OCI-LY7 (cell line): ENCODE measurements around the gene HECW1.

Experiments
- EZH2phosphoT487 ChIP-seq: fragments of 200-600 bp; sonication (generic); IDR thresholded peaks from 2 replicates; pipeline ENCODE4 v1.6.1; 2018; ENCODE audit warnings: low read depth, borderline replicate concordance, mild to moderate bottlenecking, mixed run types, antibody characterized with exemption, low read length, moderate library complexity, mixed read lengths
- TF ChIP-seq, protein P1 (sequence below): fragments of 200-600 bp; sonication (generic); conservative IDR thresholded peaks from 2 replicates; pipeline ENCODE4 v1.5.1; 2014; ENCODE audit warnings: mild to moderate bottlenecking, antibody characterized with exemption, low read length, moderate library complexity, mixed read lengths

DNA sequence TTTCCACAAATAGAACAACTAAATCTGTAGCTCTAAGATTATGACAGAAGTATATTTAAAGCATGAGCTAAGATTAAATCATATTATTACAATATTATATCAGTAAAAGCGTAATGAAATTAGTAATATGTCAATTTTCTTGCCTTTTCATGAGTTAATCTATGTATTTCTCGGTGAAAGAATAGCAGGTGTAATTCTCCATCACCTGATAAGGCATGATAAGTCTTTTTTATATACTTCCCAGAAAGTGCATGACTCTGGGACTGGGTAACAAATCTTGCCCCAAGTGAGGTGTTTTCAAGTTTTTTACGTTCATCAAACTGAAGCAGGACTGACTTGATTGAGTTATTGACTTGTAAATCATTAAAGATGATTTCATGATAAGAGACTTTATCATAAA is 100.5 kb downstream of the HECW1 start:
- TF ChIP-seq, protein P1, sequence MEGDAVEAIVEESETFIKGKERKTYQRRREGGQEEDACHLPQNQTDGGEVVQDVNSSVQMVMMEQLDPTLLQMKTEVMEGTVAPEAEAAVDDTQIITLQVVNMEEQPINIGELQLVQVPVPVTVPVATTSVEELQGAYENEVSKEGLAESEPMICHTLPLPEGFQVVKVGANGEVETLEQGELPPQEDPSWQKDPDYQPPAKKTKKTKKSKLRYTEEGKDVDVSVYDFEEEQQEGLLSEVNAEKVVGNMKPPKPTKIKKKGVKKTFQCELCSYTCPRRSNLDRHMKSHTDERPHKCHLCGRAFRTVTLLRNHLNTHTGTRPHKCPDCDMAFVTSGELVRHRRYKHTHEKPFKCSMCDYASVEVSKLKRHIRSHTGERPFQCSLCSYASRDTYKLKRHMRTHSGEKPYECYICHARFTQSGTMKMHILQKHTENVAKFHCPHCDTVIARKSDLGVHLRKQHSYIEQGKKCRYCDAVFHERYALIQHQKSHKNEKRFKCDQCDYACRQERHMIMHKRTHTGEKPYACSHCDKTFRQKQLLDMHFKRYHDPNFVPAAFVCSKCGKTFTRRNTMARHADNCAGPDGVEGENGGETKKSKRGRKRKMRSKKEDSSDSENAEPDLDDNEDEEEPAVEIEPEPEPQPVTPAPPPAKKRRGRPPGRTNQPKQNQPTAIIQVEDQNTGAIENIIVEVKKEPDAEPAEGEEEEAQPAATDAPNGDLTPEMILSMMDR = no peak
- TF ChIP-seq EZH2phosphoT487 = no peak
